K562 (cell line): ENCODE results near the gene TAF1A. TPM values are rescaled to one million over a fixed set of nuclear protein-coding genes. Genes with fewer than 3 reads are reported as not detected.

Source experiments
- BCL6 ChIP-seq: fragments of 250-450 bp; sonication (Bioruptor Pico); IDR thresholded peaks from 2 replicates; pipeline ENCODE4 v1.4.0; 2020
- MAFG ChIP-seq: fragments of 450-650 bp; conservative IDR thresholded peaks from 2 replicates; pipeline ENCODE4 v1.6.1; 2016; ENCODE audit warnings: missing genetic modification characterization, missing compliant biosample characterization
- SIRT6 ChIP-seq: IDR thresholded peaks from one replicate; pipeline ENCODE4 v1.6.1; 2012; ENCODE audit warnings: low read depth, mild to moderate bottlenecking, control low read depth, inconsistent platforms, low read length, moderate library complexity
- ZBTB8A ChIP-seq: fragments of 450-650 bp; IDR thresholded peaks from 2 replicates; pipeline ENCODE4 v1.6.1; 2018; ENCODE audit warnings: mild to moderate bottlenecking, moderate library complexity; ENCODE audit not compliant: partially characterized antibody
- ZNF282 ChIP-seq: sonication (generic); formaldehyde crosslinking; IDR thresholded peaks from 2 replicates; pipeline ENCODE4 v1.8.1; 2023; ENCODE audit warnings: missing genetic modification reagents
- ZNF444 ChIP-seq: fragments of 250-450 bp; sonication (Bioruptor Pico); IDR thresholded peaks from 2 replicates; pipeline ENCODE4 v1.4.0; 2020; ENCODE audit warnings: mild to moderate bottlenecking, moderate library complexity
- ZNF584 ChIP-seq: fragments of 200-800 bp; sonication (Bioruptor generic); IDR thresholded peaks from 2 replicates; pipeline ENCODE4 v1.6.1; 2016; ENCODE audit warnings: low read depth, mild to moderate bottlenecking, missing genetic modification characterization, missing compliant biosample characterization
- ZZZ3 ChIP-seq: fragments of 450-650 bp; IDR thresholded peaks from 2 replicates; pipeline ENCODE4 v1.6.1; 2016; ENCODE audit warnings: antibody characterized with exemption, mild to moderate bottlenecking, moderate library complexity
- polyA plus RNA-seq, 8 experiments: library from polyadenylated mRNA; depleted of rRNA in 4 of 8; stranded (reverse) in 5 of 8; unstranded in 3 of 8; fragments of >200 nt; fragmentation: Nextera tagmentation in 2 of 8; fragmentation: Illumina TruSeq in 1 of 8; extraction: Ambion mirVana in 2 of 8; extraction: Trizol in 1 of 8; gene quantifications; 2 replicates each; pipeline versions ENCODE4 v1.2.1 to v1.2.3, GENCODE V29; 2011 to 2014; ENCODE audit warnings: inconsistent platforms in 1 of 8, missing spikeins in 1 of 8
- total RNA-seq, 7 experiments: library from RNA; depleted of rRNA in 6 of 7; stranded (reverse); fragments of >200 nt in 6 of 7; fragmentation: Illumina TruSeq in 2 of 7; extraction: Trizol in 2 of 7; gene quantifications; 2 replicates each; pipeline versions ENCODE4 v1.2.1 to v1.2.3, GENCODE V29; 2011 to 2021; ENCODE audit warnings: low replicate concordance in 1 of 7
- TF ChIP-seq, protein P1 (sequence below): fragments of 200-600 bp; sonication (generic); IDR thresholded peaks from one replicate; pipeline ENCODE4 v1.6.1; 2012; ENCODE audit warnings: mild to moderate bottlenecking, low read depth, low read length, inconsistent platforms
- TF ChIP-seq, protein P2 (sequence below): fragments of 450-650 bp; IDR thresholded peaks from 2 replicates; pipeline ENCODE4 v1.6.1; 2016; ENCODE audit warnings: low read depth, mild to moderate bottlenecking, moderate library complexity
- TF ChIP-seq, protein P3 (sequence below): sonication (generic); formaldehyde crosslinking; IDR thresholded peaks from 2 replicates; pipeline ENCODE4 v1.8.1; 2023; ENCODE audit warnings: mild to moderate bottlenecking, missing genetic modification reagents
- TF ChIP-seq, protein P4 (sequence below): fragments of 450-650 bp; conservative IDR thresholded peaks from 2 replicates; pipeline ENCODE4 v1.6.1; 2016; ENCODE audit warnings: missing genetic modification characterization, low read depth, mild to moderate bottlenecking, control low read depth, missing compliant biosample characterization
- TF ChIP-seq, protein P5 (sequence below): fragments of 250-450 bp; sonication (Bioruptor Pico); IDR thresholded peaks from 2 replicates; pipeline ENCODE4 v1.5.0; 2021

The TAF1A gene
- total and polyA plus RNA-seq, 9 of the 15 experiments (the other 6 are each of a cell fraction or from before 2014, with no cell fraction given): 17.8 to 36.8 (median 25.3) TPM

DNA sequence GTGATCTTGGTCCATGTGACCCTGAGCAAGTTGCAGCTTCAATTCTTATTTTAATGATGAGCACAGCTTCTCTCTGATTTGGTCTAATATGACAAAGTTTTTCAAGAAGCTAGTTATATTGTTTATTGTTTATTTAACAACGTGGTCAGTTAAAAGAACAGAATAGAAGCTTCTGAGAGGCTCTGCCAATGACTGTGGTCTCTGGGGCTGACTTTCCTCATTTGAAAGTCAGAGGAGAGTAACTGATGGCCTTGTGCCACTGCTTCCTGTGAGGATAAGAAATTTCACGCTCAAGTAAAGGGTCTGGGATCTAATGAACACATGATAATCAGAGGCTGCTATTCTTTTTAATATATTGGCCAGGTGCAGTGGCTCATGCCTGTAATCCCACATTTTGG is 49.1 kb downstream of the TAF1A start (continued):
- TF ChIP-seq, protein P1, sequence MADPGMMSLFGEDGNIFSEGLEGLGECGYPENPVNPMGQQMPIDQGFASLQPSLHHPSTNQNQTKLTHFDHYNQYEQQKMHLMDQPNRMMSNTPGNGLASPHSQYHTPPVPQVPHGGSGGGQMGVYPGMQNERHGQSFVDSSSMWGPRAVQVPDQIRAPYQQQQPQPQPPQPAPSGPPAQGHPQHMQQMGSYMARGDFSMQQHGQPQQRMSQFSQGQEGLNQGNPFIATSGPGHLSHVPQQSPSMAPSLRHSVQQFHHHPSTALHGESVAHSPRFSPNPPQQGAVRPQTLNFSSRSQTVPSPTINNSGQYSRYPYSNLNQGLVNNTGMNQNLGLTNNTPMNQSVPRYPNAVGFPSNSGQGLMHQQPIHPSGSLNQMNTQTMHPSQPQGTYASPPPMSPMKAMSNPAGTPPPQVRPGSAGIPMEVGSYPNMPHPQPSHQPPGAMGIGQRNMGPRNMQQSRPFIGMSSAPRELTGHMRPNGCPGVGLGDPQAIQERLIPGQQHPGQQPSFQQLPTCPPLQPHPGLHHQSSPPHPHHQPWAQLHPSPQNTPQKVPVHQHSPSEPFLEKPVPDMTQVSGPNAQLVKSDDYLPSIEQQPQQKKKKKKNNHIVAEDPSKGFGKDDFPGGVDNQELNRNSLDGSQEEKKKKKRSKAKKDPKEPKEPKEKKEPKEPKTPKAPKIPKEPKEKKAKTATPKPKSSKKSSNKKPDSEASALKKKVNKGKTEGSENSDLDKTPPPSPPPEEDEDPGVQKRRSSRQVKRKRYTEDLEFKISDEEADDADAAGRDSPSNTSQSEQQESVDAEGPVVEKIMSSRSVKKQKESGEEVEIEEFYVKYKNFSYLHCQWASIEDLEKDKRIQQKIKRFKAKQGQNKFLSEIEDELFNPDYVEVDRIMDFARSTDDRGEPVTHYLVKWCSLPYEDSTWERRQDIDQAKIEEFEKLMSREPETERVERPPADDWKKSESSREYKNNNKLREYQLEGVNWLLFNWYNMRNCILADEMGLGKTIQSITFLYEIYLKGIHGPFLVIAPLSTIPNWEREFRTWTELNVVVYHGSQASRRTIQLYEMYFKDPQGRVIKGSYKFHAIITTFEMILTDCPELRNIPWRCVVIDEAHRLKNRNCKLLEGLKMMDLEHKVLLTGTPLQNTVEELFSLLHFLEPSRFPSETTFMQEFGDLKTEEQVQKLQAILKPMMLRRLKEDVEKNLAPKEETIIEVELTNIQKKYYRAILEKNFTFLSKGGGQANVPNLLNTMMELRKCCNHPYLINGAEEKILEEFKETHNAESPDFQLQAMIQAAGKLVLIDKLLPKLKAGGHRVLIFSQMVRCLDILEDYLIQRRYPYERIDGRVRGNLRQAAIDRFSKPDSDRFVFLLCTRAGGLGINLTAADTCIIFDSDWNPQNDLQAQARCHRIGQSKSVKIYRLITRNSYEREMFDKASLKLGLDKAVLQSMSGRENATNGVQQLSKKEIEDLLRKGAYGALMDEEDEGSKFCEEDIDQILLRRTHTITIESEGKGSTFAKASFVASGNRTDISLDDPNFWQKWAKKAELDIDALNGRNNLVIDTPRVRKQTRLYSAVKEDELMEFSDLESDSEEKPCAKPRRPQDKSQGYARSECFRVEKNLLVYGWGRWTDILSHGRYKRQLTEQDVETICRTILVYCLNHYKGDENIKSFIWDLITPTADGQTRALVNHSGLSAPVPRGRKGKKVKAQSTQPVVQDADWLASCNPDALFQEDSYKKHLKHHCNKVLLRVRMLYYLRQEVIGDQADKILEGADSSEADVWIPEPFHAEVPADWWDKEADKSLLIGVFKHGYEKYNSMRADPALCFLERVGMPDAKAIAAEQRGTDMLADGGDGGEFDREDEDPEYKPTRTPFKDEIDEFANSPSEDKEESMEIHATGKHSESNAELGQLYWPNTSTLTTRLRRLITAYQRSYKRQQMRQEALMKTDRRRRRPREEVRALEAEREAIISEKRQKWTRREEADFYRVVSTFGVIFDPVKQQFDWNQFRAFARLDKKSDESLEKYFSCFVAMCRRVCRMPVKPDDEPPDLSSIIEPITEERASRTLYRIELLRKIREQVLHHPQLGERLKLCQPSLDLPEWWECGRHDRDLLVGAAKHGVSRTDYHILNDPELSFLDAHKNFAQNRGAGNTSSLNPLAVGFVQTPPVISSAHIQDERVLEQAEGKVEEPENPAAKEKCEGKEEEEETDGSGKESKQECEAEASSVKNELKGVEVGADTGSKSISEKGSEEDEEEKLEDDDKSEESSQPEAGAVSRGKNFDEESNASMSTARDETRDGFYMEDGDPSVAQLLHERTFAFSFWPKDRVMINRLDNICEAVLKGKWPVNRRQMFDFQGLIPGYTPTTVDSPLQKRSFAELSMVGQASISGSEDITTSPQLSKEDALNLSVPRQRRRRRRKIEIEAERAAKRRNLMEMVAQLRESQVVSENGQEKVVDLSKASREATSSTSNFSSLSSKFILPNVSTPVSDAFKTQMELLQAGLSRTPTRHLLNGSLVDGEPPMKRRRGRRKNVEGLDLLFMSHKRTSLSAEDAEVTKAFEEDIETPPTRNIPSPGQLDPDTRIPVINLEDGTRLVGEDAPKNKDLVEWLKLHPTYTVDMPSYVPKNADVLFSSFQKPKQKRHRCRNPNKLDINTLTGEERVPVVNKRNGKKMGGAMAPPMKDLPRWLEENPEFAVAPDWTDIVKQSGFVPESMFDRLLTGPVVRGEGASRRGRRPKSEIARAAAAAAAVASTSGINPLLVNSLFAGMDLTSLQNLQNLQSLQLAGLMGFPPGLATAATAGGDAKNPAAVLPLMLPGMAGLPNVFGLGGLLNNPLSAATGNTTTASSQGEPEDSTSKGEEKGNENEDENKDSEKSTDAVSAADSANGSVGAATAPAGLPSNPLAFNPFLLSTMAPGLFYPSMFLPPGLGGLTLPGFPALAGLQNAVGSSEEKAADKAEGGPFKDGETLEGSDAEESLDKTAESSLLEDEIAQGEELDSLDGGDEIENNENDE: no peak
- TF ChIP-seq ZNF444 (CRISPR knock-in tag) (no peak), SIRT6 (no peak), ZZZ3 (no peak), BCL6 (no peak), ZNF282 (CRISPR knock-in tag) (no peak), ZNF584 (CRISPR knock-in tag) (no peak), MAFG (no peak), ZBTB8A (no peak)
- TF ChIP-seq, protein P2, sequence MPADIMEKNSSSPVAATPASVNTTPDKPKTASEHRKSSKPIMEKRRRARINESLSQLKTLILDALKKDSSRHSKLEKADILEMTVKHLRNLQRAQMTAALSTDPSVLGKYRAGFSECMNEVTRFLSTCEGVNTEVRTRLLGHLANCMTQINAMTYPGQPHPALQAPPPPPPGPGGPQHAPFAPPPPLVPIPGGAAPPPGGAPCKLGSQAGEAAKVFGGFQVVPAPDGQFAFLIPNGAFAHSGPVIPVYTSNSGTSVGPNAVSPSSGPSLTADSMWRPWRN: no peak
- TF ChIP-seq, protein P3, sequence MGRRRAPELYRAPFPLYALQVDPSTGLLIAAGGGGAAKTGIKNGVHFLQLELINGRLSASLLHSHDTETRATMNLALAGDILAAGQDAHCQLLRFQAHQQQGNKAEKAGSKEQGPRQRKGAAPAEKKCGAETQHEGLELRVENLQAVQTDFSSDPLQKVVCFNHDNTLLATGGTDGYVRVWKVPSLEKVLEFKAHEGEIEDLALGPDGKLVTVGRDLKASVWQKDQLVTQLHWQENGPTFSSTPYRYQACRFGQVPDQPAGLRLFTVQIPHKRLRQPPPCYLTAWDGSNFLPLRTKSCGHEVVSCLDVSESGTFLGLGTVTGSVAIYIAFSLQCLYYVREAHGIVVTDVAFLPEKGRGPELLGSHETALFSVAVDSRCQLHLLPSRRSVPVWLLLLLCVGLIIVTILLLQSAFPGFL (CRISPR knock-in tag): no peak
- TF ChIP-seq, protein P4, sequence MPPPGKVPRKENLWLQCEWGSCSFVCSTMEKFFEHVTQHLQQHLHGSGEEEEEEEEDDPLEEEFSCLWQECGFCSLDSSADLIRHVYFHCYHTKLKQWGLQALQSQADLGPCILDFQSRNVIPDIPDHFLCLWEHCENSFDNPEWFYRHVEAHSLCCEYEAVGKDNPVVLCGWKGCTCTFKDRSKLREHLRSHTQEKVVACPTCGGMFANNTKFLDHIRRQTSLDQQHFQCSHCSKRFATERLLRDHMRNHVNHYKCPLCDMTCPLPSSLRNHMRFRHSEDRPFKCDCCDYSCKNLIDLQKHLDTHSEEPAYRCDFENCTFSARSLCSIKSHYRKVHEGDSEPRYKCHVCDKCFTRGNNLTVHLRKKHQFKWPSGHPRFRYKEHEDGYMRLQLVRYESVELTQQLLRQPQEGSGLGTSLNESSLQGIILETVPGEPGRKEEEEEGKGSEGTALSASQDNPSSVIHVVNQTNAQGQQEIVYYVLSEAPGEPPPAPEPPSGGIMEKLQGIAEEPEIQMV: no peak
- TF ChIP-seq, protein P5, sequence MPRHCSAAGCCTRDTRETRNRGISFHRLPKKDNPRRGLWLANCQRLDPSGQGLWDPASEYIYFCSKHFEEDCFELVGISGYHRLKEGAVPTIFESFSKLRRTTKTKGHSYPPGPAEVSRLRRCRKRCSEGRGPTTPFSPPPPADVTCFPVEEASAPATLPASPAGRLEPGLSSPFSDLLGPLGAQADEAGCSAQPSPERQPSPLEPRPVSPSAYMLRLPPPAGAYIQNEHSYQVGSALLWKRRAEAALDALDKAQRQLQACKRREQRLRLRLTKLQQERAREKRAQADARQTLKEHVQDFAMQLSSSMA (CRISPR knock-in tag): no peak
